Measurements from ENCODE around the gene SLC6A2. TPM values are rescaled to one million over a fixed set of nuclear protein-coding genes. Genes with fewer than 3 reads are reported as not detected.

The SLC6A2 gene
- total RNA-seq, 2 experiments from 2014 or later: not detected

GRCh38 chr16:55699616-55700015, 43.8 kb downstream of the SLC6A2 start:
- Mint-ChIP-seq H3K4me3 (no peak overlapping the region), H3K27me3 (peaks cover 5% of the 10 kb centered on the region), H3K36me3 (no peaks in the 10 kb centered on the region), H3K4me1 (peaks cover 13% of the 10 kb centered on the region), H3K27ac (no peak overlapping the region), H3K9me3 (ENCODE audit: low read depth) (no peaks in the 10 kb centered on the region)
- DNase-seq (no peak), ATAC-seq (no peak)
- CTCF ChIA-PET: interaction anchor here (10.7 kb wide), 1 partner anchor 235 kb away, joined by 119 read pairs; no protein-coding TSS in a partner anchor

DNA sequence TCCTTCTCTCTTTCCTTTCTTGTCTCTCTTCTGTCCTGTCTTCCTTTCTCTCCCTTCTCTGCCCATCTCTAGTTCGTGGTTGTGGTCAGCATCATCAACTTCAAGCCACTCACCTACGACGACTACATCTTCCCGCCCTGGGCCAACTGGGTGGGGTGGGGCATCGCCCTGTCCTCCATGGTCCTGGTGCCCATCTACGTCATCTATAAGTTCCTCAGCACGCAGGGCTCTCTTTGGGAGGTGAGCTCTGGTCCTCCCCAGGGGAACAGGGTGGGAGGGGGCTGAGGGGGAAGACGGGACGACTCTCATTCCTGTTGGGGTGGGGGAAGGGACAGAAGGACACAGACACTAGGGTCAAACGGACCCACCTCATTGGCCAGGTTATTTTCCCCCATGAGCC, 44.3 kb downstream of the SLC6A2 start:
- Mint-ChIP-seq H3K27ac (no peak overlapping the region), H3K4me3 (no peak overlapping the region), H3K9me3 (ENCODE audit: low read depth) (no peaks in the 10 kb centered on the region), H3K27me3 (peaks cover 5% of the 10 kb centered on the region), H3K36me3 (no peaks in the 10 kb centered on the region), H3K4me1 (peaks cover 13% of the 10 kb centered on the region)
- DNase-seq: no peak
- ATAC-seq: no peak
- CTCF ChIA-PET: interaction anchor here (10.7 kb wide), 1 partner anchor 235 kb away, joined by 119 read pairs; no protein-coding TSS in a partner anchor

DNA sequence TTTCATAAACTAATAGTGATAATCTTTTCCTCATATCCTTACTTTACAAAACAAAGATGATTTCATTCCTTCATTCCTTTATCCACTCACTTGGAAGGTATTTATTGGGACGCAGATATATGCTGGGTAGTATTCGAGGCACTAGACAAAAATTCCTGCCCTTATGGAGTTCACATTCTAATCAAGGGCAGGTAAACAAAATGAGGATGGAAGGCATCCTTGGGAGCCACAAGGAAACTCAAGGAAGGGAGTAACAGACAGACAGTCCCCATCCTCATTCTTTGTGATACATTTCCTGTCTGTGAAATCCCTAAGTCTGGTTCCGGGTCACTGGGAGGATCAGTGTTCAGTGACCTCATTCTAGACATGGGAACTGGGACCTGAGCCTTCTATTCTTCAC, 45.2 kb downstream of the SLC6A2 start:
- H3K4me1 Mint-ChIP-seq: peaks cover 13% of the 10 kb centered on the region
- ATAC-seq (no peak), DNase-seq (no peak)
- H3K9me3 Mint-ChIP-seq (ENCODE audit: low read depth): no peaks in the 10 kb centered on the region
- H3K4me3 Mint-ChIP-seq: no peak overlapping the region
- CTCF ChIA-PET: interaction anchor here (0.9 to 10.7 kb wide), 4 partner anchors 141 to 241 kb away, joined by 3 to 119 read pairs (median 12); no protein-coding TSS in a partner anchor
- H3K27ac Mint-ChIP-seq: no peak overlapping the region
- no peaks in the 10 kb centered on the region for H3K36me3 Mint-ChIP-seq
- H3K27me3 Mint-ChIP-seq: peaks cover 10% of the 10 kb centered on the region

DNA sequence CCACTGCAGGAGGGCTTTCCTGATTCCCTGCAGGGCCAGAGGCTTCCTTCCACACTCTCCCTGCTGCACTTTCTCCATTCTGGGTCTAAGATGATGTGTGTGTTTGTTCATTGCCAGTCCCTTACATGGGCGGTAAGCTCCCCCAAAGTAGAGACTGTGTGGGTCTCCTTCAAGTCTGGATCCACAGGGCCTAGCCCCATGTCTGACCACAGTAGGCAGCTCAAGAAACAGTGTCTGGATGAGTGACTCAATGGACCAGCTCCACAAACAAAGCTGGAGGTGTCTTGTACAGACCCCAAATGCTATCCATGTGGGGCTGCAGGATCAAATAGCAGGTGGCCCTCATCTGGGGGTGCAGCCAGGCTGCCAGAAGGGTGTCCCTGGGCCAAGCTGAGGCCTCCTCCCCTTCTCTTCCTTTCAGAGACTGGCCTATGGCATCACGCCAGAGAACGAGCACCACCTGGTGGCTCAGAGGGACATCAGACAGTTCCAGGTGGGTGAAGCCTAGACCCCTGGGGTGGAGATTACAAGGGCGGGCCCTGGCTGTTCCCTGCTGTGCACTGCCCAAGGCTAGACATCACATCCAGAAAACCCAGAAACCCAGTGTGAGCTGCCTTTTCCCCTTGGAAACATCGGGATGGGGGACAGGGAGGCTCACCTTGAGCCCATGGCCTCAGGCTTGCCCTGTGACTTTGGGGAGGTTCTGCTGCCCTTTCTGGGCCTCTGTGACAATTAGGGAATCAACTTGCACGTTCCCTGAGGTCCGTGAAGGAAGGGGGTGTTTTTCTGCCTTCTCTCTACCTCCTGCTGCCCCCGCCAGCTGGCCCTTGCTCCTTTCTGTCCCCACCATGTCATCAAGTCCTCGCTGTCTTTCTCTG, 45.9 kb downstream of the SLC6A2 start:
- Mint-ChIP-seq H3K9me3 (ENCODE audit: low read depth) (no peaks in the 10 kb centered on the region), H3K4me1 (peaks cover 13% of the 10 kb centered on the region), H3K36me3 (no peaks in the 10 kb centered on the region), H3K27ac (no peak overlapping the region), H3K4me3 (no peak overlapping the region), H3K27me3 (peaks cover 12% of the 10 kb centered on the region)
- CTCF ChIA-PET: interaction anchor here (0.9 to 10.7 kb wide), 5 partner anchors 140 to 241 kb away, joined by 3 to 119 read pairs (median 10); no protein-coding TSS in a partner anchor
- DNase-seq (peak; percentile 50), ATAC-seq (peak; percentile 69)

DNA sequence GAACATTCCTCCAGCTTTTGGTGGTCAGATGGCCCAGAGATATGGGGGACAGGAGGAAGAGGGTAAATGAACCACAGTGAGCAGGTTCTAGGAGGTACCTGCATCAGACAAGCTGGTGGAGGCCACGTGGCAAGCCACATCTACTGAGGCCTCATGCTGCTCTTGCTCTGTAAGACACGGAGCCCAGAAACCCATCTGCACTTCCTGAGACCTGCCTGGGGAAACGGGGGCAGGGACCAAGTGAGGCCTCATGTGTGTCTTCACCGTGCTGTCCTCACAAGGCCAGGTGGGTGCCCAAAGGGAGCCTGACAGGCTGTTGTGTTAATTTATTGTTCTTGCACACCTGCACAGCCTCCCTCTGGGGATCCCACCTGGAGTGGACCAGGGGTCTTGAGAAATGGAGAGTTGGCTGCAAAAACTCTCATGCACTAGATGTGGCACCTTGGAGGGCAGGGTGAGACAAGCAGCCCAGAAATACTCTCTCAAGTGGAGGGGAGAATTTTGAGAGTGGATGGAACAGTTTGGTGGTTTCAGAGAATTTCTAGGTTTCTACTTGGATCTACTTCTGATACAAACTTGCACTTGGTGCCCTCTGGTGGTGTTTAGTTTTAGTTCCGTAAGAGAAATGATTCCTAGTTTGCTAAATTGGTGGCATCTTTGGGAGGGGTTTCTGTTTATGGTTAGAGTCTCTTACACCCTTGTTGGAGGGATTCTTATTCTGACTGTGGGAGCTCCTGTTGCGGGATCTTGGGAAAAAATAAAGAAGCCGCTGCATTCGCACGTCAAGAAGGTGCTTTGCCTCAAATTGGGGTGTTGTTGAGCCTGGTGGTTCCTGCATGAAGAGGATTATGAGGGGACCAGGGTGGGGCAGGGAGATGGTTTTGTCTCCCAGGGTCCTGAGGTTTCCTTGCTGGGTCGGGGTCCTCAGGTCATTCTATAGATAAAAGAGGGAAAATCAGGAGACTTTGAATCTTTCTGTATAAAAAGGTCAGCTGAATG, 47.5 kb downstream of the SLC6A2 start:
- Mint-ChIP-seq H3K27ac (no peak overlapping the region), H3K27me3 (peaks cover 13% of the 10 kb centered on the region), H3K9me3 (ENCODE audit: low read depth) (no peaks in the 10 kb centered on the region), H3K4me3 (no peak overlapping the region), H3K4me1 (peaks cover 13% of the 10 kb centered on the region), H3K36me3 (no peaks in the 10 kb centered on the region)
- CTCF ChIA-PET: interaction anchor here (1.7 to 10.7 kb wide), 5 partner anchors 11 to 243 kb away, joined by 4 to 119 read pairs (median 9); no protein-coding TSS in a partner anchor
- DNase-seq (peak; percentile 50), ATAC-seq (peak; percentile 53)

DNA sequence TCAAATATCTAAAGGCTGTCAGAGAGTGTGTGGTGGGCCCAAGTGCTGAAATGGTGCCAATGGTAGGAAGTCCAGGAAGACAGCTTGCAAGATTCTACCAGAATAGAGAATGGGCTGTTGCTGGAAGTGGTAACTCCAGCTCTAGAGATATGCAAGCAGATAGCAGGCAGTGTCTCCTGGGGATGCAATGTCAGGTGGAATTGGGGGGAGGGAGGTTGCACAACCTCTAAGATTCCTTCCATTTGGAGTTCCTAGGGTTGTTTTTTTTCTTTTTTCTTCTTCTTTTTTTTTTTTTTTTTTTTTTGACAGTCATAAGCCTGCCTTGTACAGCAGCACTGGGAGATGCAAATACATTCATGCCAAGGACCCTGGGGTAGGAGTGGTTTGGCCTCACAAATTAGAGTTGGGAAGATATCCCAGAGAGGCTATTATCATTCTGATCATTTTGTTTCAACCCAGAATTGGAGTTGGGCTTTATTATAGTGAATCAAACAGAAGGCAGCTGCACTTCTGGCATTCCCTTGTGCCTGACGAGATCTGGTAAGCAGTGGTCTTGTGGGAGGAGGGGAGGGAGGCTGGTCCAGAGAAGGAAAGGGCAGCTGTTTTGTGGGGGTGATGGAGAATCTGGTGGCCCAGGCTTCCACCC, 51.1 kb downstream of the SLC6A2 start:
- no peak overlapping the region for H3K27ac Mint-ChIP-seq
- CTCF ChIA-PET: interaction anchor here (1.5 to 10.7 kb wide), 2 partner anchors 135 to 242 kb away, joined by 3 to 119 read pairs; no protein-coding TSS in a partner anchor
- peaks cover 11% of the 10 kb centered on the region for H3K27me3 Mint-ChIP-seq
- ATAC-seq (no peak), DNase-seq (no peak)
- H3K9me3 Mint-ChIP-seq (ENCODE audit: low read depth): no peaks in the 10 kb centered on the region
- no peak overlapping the region for H3K4me3 Mint-ChIP-seq
- peaks cover 13% of the 10 kb centered on the region for H3K4me1 Mint-ChIP-seq
- H3K36me3 Mint-ChIP-seq: no peaks in the 10 kb centered on the region

DNA sequence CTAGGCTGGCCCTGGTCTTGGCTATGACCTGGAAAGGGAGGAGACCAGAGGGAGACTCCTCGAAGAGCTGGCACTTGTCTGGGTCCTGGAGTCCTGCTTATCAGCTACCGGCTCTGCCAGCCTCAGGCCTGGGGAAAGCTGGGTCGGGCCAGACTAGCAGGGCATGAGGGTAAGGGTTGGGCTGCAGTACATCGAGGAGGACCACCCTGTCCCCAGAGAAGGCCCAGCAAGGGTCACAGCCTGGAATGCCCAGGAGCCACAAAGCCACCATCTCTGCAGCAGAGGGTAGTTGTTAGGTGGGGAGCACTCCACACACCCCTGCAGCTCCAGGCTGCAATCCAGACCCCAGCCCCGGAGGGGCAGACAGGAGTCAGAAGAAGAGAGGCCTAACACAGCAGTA, 54.0 kb downstream of the SLC6A2 start:
- ATAC-seq (no peak), DNase-seq (no peak)
- Mint-ChIP-seq H3K36me3 (no peaks in the 10 kb centered on the region), H3K4me3 (no peak overlapping the region), H3K4me1 (no peaks in the 10 kb centered on the region), H3K27ac (no peak overlapping the region), H3K9me3 (ENCODE audit: low read depth) (no peaks in the 10 kb centered on the region), H3K27me3 (peaks cover 17% of the 10 kb centered on the region)
- CTCF ChIA-PET: interaction anchor here (1.1 kb wide), 1 partner anchor 245 kb away, joined by 5 read pairs; no protein-coding TSS in a partner anchor

GRCh38 chr16:55710466-55710865, 54.7 kb downstream of the SLC6A2 start:
- Mint-ChIP-seq H3K4me1 (no peaks in the 10 kb centered on the region), H3K27ac (no peak overlapping the region), H3K27me3 (peaks cover 16% of the 10 kb centered on the region), H3K4me3 (no peak overlapping the region), H3K9me3 (ENCODE audit: low read depth) (no peaks in the 10 kb centered on the region), H3K36me3 (no peaks in the 10 kb centered on the region)
- ATAC-seq (no peak), DNase-seq (no peak)
- CTCF ChIA-PET: interaction anchor here (1.5 kb wide), 1 partner anchor 131 kb away, joined by 4 read pairs; no protein-coding TSS in a partner anchor

DNA sequence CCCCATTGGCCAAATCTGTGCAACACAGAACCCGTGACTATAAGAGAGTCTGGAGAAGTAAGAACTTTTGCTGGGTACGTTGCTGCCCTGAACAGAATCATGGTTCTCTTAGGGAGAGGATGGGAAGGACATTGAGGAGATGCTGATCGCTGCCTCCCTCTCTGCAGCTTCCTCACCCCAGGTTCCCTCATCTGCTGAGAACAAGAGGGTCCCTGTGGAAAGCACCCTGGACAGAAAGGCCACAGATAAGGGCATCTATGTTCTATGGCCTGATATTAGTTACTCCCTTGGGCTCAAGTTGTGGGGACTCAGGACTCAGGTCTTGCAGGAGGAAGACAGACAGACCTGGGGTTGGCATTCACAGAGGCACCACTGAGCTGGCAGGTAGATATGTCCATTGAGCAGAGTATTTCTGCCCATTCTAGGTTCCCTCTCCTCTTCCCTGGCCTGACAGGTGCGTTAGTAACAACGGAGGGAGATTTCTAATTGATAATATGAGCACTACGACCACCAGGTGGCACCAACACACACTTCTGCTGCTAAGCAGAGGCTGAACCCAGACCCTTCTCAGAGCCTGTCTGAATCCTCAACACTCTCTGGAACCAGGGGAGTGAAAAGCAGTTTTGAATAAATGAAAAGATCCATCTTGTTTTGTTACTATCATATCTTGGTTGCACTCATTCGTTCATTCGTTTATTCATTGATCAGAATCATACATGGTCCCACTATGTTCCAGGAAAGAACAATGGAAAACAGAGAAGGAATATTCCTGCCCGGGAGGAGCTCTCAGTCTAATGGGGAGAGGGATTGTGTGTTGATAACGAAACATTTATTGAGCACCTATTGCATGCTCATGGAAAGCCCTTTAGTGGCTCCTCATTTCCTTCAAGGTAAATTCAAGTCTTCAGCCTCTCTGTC, 56.4 kb downstream of the SLC6A2 start:
- DNase-seq: peak; percentile 69
- H3K36me3 Mint-ChIP-seq: no peaks in the 10 kb centered on the region
- H3K27me3 Mint-ChIP-seq: peaks cover 22% of the 10 kb centered on the region
- no peak overlapping the region for H3K27ac Mint-ChIP-seq
- H3K9me3 Mint-ChIP-seq (ENCODE audit: low read depth): no peaks in the 10 kb centered on the region
- H3K4me3 Mint-ChIP-seq: no peak overlapping the region
- H3K4me1 Mint-ChIP-seq: no peaks in the 10 kb centered on the region
- CTCF ChIA-PET: interaction anchor here (1.0 to 3.7 kb wide), 6 partner anchors 129 to 247 kb away, joined by 3 to 15 read pairs (median 4); no protein-coding TSS in a partner anchor
- peak; percentile 57 for ATAC-seq

DNA sequence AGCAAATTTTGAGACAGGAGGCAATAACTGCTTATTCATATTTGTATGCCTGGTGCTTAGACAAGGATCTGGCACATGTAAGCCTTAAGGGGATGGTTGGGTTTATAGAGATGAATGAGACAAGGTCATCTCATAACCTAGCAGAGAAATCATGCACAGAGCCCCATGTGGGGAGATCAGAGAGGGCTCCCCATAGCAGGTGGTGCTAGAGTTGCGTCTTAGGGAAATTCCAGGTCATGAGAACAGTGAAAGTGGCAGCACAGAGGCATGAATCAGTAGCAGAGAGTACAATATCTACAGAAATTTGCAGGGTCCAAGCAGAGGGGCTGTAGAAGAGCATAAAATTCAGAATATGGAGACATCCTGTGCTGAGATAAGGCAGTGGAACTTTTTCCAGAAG, 57.3 kb downstream of the SLC6A2 start:
- Mint-ChIP-seq H3K4me3 (no peak overlapping the region), H3K36me3 (no peaks in the 10 kb centered on the region), H3K27me3 (peaks cover 20% of the 10 kb centered on the region), H3K4me1 (no peaks in the 10 kb centered on the region), H3K27ac (no peak overlapping the region), H3K9me3 (ENCODE audit: low read depth) (no peaks in the 10 kb centered on the region)
- CTCF ChIA-PET: interaction anchor here (1.0 to 3.7 kb wide), 5 partner anchors 129 to 248 kb away, joined by 3 to 15 read pairs (median 3); no protein-coding TSS in a partner anchor
- DNase-seq (no peak), ATAC-seq (no peak)

DNA sequence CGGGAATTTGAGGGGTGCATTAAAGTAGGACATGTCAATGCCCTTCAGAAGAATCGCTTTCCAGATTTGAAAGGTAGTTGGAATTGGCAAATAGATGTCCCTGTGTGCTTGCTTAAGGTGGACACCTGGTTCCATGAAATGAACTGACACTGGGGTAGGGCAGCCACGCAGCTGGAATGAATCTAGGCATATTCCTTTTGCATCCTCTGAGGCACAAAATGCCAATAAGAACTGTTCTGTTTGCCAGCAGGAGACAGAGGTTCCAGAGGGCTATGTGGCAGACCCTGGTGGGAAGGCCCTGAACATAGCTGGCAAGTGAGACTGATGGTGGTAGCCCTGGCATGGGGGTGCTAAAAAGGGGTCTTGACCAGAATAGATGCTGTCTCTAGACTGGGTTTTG, 61.5 kb downstream of the SLC6A2 start:
- no peaks in the 10 kb centered on the region for H3K36me3 Mint-ChIP-seq
- no peak overlapping the region for H3K4me3 Mint-ChIP-seq
- no peaks in the 10 kb centered on the region for H3K4me1 Mint-ChIP-seq
- ATAC-seq: no peak
- CTCF ChIA-PET: no interaction called here
- no peak overlapping the region for H3K27ac Mint-ChIP-seq
- DNase-seq: no peak
- H3K9me3 Mint-ChIP-seq (ENCODE audit: low read depth): no peaks in the 10 kb centered on the region
- H3K27me3 Mint-ChIP-seq: peaks cover 38% of the 10 kb centered on the region

Measured in activated CD8-positive, alpha-beta memory T cell treated with anti-CD3 and anti-CD28 coated beads, Interleukin-2, amount 10 ng/mL, durations not matched to agents 7 days and 5 days (primary cell).